Loucy (cell line): ENCODE data around the gene MBD2.
"Not testable (repeated sequence)": the region's sequence is repeated elsewhere in the genome, so short reads cannot be mapped to it uniquely, and the experiment has no call there.

Source experiments
- EZH2phosphoT487 ChIP-seq: fragments of 200-600 bp; IDR thresholded peaks from 2 replicates; pipeline ENCODE4 v1.6.1; 2018; ENCODE audit warnings: antibody characterized with exemption, mild to moderate bottlenecking, moderate library complexity, borderline replicate concordance
- TF ChIP-seq, protein P1 (sequence below): fragments of 200-600 bp; sonication (generic); conservative IDR thresholded peaks from 2 replicates; pipeline ENCODE4 v1.5.1; 2014; ENCODE audit warnings: mild to moderate bottlenecking, antibody characterized with exemption, low read length

DNA sequence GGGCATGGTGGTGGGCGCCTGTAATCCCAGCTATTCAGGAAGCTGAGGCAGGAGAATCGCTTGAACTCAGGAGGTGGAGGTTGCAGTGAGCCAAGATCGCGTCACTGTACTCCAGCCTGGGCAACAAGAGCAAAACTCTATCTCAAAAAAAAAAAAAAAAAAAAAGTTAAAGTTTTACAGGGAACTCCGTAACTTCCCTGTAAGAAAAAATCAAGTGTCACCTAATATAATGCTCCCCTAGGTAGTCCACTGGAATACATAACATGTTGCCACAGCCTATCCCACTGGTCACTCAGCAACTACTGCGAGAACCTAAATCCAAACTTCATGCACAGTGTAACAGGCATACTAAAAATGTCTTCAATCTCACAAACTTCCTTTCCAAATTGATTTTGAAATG is 19.0 kb downstream of the MBD2 start:
- TF ChIP-seq, protein P1, sequence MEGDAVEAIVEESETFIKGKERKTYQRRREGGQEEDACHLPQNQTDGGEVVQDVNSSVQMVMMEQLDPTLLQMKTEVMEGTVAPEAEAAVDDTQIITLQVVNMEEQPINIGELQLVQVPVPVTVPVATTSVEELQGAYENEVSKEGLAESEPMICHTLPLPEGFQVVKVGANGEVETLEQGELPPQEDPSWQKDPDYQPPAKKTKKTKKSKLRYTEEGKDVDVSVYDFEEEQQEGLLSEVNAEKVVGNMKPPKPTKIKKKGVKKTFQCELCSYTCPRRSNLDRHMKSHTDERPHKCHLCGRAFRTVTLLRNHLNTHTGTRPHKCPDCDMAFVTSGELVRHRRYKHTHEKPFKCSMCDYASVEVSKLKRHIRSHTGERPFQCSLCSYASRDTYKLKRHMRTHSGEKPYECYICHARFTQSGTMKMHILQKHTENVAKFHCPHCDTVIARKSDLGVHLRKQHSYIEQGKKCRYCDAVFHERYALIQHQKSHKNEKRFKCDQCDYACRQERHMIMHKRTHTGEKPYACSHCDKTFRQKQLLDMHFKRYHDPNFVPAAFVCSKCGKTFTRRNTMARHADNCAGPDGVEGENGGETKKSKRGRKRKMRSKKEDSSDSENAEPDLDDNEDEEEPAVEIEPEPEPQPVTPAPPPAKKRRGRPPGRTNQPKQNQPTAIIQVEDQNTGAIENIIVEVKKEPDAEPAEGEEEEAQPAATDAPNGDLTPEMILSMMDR = not testable (repeated sequence)
- not testable (repeated sequence) for TF ChIP-seq EZH2phosphoT487
